NCI-H748 treated with DMSO at 0.1 percent for 48 hours (cell line): Measurements from ENCODE around the gene IP6K1.
"Not testable (repeated sequence)": the region's sequence is repeated elsewhere in the genome, so short reads cannot be mapped to it uniquely, and the experiment has no call there.

Source experiments
- DNase-seq: peaks from one replicate; lab custom pipeline; 2025; lab: John Stamatoyannopoulos, UW

IP6K1 gene

GRCh38 chr3:49793486-49794085 is 7.2 kb upstream of the IP6K1 start:
- no peak for DNase-seq

DNA sequence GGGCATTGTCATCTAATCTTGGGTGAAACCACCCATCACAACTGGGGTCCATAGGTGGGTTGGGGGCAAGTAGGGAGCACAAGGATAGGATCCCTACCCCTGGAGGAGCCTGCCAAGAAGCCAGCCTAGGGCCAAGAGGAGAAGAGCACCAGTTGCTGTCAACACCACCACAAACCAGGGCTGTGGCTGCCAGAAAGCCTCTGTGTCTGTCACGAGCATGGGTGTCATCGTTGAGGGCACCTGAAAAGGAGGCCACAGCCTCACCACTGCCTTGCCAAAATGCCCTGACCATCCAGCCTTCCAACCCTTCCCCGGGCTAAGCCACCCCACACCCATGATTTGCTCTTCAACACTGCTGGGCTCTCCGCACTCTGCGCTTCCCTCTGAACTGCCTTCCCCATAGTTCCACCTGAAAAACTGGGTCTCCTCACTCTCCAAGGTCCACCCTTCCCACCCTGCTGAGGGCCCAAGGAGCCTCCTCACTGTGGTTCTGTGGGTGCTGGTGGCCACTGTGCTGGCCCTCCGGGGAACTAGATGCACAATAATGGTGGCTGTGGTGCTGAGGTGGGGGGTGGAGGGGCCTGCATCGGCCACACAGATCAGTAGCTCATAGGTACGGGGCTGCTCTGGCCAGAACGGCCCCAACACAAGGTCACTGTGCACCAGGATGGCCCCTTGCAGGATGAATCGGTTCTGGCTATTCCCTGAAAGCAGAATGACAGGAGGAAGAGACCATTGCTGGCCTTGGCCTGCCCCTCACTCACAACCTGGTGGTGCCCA is 6.2 kb upstream of the IP6K1 start:
- DNase-seq: no peak

DNA sequence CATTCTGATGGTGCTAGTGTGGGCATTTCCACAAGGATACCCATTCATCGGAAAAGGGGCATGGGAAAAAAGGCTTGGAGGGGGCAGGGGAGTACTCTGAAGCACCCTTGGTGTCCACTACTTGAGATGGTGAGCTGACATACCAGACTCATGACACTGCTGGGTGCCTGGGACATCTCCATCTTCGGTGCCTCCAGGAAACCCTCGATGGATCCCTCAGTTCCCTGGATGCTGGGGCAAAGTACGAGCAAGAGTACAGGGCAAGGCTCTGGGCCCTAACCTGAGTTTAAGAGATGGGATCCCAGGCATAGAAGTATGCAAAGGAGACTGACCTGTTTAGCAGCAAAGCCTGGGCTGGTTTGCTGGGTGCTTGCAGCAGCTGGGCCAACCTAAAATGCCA is 5.2 kb upstream of the IP6K1 start:
- no peak for DNase-seq

DNA sequence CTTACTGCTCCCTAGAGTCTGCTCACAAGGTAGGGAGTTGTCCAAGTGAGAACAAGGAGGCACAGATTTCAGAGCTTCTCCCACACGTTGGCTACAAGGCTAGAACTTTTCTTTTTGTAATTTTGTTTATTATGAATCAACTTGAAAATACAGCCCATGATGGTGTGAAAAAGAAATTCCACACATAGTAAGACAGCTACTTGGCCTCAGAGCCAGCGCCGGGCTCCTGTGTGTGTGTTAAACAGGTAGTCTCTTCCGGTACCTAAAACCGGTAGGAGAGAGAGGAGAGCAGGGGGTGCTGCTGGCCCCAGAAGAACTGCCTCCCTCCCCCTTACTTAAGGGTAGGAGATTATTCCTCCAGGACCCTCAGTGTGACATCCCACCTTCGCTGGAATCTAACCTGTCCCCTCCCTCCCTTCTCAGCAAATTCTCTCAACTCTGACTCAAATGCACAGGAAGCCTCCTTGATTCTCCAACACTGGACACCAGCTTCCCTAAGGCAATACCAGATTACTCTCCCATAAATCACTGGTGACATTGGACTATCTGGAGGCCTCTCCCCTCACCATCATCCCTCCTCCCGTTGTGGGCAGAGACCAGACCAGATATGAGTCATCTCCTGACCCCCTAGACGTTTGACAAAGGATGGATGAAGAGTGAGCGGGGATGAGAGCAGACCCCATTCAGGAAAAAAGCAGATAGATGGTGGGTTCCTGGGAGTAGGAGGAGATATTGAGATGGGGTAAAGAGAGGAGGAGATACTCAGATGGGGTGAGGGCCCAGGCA is 4.5 kb upstream of the IP6K1 start:
- no peak for DNase-seq

GRCh38 chr3:49788056-49788455 is 1.7 kb upstream of the IP6K1 start:
- DNase-seq: no peak

GRCh38 chr3:49787536-49787935 is 1.2 kb upstream of the IP6K1 start:
- DNase-seq: no peak

DNA sequence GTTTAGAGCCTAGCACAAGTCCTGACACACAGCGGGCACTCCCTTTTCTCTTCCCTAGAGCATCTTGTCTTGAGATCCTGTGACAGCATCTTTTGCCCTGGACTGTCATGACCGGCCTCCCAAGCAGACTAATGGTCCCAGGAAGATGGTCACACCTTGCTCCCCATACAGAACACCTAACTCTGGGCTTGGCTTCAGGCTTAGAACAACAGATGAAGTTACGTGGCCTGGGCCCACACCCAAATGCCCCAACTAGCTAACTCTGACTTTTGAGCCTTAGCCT is 781 bp upstream of the IP6K1 start:
- no peak for DNase-seq

DNA sequence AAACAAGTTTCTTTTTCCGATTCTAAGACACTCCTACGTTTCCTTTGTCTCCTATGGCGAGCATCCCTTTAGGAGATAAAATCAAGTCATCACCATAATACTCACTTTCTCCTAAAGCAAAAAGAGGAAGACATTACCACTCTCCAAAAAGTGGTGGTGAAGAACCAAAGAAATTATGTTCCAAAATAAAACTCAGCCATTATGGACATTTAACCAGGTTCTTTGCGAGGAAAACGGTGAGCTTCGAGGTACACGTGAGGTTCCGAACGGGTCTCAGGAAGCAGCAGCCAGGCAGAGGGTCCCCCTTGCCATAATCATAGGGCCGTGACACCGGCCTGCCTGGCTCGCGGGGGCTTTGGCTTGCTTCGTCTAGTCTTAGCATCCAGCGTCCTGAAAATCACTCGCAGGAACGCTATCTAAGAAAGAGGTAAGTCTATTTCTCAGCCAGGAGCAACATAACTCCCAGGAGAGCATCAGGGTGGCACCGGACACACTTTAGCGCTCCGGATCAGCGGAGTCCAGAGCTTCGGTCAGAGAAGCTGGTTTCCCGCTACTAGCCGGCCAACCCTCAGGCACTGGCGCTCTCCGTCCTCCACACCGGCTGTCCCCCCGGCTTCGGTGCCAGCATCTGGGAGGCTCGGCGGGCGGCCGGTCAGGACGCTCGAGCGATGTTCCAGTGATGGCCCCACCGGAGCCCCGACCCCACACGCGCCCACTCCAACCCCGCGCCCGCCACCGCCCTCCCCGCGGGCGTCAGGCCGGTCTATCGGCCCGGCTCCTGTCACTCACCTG is 581 bp downstream of the IP6K1 start:
- DNase-seq: no peak

- not testable (repeated sequence) for DNase-seq
These were observed 4.1 kb downstream of the IP6K1 start for GRCh38 chr3:49782277-49782676.

DNA sequence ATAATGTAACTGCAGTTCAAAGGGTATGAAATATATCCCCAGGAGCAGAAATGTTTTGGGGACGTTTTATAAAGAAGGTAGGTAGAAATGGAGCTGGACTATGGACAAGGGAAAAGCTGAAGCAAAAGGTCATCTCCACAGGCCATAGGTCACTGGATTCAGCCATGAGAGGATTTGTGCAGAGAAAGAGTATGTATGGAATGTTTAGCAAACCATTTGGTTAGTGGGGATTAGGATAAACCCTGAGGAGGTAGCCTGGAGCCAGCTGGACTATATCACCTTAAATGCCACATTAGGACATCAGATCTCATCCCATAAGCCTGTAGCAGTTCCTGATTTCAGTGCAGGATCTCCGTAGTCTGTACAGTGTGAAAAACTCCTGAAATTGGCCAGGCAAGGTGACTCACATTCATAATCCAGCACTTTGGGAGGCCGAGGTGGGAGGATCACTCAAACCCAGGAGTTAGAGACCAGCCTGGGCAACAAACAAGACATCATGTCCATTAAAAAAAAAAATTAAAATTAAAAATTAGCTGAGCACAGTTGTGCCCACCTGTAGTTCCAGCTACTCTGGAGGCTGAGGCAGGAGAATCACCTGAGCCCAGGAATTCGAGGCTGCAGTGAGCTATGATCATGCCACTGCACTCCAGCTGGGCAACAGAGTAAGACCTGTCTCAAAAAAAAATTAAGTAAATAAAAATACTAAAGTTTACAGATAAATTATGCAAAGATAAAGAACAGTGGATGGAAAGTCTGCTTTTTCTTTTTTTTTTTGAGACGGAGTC is 4.7 kb downstream of the IP6K1 start:
- no peak for DNase-seq

GRCh38 chr3:49780975-49781365 is 5.4 kb downstream of the IP6K1 start:
- DNase-seq: not testable (repeated sequence)

DNA sequence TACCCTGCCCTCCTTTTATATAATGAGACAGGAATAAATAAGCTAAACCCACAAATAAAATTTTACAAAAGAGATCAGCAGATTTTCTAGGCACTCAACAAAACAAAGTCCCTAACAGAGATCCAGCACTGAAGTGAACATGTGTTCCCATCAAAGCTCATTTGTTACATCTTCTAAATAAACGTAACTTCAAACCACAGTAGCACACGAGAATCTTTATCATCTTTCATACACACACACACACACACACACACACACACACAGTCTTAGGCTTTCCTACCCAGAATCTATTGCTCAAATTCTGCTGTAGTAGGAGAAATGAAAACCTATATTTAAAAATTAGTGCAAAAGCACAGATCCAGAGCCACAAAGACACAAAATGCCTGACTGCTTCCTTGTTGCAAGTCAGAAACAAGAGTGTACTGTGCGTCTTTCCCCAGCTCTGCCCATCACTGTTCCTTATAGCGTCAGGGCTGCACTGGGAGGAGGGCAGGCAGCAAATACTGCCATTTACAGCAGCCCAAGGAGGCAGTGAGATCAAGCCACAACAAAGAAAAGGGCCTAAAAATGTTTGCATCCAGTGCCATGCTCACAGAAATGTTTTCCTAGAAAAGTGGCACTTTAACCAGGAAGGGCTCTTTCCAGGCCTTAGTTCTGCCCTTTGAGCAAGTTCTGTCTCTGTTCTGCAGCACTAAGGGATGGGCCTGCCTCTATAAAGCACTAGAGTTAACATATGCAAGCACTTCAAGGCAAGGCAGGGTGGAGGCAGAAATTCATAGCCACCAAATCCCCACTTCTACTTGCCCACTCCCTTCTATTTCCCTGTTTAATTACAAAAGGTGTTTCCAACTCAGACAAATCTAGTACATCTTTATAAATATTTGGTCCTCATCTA is 6.0 kb downstream of the IP6K1 start:
- DNase-seq: no peak

DNA sequence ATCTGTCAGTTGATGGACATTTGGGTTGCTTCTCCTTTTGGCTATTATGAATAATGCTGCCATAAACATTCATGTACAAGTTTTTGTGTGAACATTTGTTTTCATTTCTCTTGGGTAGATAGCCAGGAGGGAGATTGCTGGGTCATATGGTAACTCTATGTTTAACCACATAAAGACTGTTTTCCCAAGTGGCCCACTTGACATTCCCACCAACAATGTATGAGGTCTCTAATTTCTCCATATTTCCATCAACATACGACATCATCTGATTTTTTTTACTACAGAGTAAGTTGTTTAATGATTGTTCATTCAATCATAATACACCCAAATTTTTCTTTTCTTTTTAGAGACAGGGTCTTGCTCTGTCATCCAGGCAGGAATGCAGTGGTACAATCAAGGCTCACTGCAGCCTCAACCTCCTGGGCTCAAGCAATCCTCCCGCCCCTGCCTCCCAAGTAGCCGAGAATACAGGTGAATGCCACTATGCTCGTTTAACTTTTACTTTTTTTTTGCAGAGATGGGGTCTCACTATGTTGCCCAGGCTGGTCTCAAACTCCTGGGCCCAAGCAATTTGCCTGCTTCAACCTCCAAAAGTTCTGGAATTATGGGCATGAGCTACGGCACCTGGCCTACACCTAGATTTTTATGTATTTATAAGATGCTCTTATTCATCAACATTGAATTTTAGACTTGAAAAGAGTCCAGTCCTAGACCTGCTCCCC is 6.8 kb downstream of the IP6K1 start:
- no peak for DNase-seq

DNA sequence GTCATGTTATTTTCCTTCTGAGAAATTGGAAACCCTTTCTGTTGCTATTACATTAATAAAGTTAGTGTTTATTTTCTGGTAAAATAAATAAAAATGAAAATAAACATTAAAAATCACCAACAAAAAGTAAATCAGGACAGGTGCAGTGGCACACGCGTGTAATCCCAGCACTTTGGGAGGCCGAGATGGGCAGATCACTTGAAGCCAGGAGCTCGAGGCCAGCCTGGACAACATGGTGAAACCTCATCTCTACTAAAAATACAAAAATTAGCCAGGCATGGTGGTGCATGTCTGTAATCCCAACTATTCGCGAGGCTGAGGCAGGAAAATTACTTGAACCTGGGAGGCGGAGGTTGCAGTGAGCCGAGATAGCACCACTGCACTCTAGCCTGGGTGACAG is 10.2 kb downstream of the IP6K1 start:
- not testable (repeated sequence) for DNase-seq

DNA sequence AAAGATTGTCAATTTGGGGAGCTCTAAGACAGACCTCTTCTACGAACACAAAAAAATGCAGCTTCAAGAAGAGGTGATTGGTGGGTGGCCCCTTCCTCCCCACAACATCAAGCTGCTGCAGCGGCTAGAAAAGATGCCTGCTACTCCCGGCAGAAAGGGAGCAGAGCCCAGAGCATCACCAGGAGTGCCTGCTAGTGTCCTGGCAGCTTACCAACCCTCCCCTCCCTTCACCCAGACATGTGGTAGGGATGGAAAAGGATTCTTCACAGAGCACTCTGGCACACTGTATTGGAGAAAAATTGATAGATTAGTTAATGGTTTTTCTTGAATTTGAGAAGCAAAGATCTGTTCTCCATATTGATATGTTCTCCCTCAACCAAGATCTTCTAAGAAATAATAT is 10.8 kb downstream of the IP6K1 start:
- DNase-seq: no peak

DNA sequence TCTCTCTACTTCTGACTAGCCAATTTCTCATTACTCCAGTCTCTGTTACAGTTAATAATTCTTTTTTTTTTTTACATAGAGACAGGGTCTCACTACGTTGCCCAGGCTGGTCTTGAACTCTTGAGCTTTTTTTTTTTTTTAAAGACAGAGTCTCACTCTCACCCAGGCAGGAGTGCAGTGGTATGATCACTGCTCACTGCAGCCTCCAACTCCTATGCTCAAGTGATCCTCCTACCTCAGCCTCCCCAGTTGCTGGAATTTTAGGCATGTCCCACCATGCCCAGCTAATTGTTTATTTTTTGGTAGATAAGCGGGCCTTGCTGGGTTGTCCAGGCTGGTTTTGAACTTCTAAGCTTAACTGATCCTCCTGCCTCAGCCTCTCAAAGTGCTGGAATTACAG is 13.6 kb downstream of the IP6K1 start:
- no peak for DNase-seq

GRCh38 chr3:49771340-49771938 is 14.9 kb downstream of the IP6K1 start:
- no peak for DNase-seq

- no peak for DNase-seq
These were observed 16.4 kb downstream of the IP6K1 start for GRCh38 chr3:49769926-49770325.

- no peak for DNase-seq
These were observed 16.9 kb downstream of the IP6K1 start for GRCh38 chr3:49769286-49769915.
